Measurements from ENCODE around the gene KCNH1.

Gene KCNH1

DNA sequence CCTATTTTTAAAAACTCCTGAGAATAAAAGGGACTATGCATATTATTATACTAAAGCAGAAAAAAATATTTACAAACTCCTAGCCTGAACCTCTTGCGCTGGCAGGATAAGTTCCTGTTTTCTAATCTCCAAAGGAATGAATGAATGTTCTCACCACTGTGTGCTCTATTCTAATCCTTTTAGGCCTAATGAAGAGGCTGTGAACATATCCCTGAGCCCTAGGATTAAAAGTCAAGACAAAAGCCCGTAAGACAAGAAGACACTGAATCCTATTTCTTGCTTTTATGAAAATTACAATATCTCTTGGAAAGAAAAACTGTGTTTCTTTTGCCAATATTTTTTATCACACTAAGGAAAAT, 487.7 kb downstream of the KCNH1 start:
- no peak for DNase-seq (ENCODE audit: low spot score)

DNA sequence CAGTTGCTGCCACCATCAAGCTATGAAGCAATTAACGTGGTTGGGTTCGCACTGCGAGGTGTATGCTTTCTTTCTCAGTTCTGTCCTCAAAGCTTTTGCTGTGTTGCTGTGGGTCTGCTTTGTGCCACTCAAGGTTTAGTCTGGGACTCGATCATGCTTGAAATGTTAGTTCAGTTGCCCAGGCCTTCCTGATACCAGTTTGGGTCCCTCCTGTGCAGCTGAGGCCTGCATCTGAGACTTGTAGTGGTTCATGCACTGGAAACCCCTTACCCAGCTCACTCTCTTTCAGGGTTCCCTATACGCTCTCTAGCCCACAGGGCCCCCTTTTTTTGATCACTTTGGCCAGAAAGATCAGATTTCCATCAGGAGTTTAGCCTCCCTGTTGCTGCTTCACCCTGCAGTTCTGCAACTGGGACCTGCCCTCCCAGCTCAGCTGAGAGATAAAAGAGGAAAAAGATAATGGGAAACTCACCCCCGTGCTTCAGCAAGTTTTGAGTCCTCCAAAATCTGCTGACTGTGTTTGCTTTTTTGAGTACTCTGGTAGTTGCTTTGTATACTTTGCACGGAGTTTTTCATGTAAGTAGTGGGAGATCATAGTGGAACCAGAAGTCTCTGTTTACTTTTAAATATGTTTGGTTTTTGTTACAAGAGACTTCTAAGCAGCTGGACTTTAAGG, 488.2 kb downstream of the KCNH1 start:
- DNase-seq (ENCODE audit: low spot score): no peak

DNA sequence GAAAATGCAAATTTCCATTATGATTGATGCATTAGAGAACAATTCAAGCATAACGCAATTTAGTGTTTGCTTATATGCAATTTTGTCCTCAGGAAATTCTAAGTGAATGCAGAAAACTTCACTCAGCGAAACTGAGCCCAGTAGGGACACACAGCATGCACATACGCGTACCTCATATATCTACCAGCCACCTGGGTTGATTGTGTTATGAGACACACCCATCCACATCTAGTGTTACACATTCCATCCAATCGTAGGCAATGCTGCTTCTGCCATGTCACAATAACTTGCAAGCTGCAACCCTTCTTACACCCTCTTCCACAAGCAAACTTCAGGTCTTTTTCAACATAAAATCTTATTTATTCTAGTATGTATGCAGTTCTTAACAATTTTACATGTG, 492.4 kb downstream of the KCNH1 start:
- DNase-seq (ENCODE audit: low spot score): no peak

GRCh38 chr1:210635108-210635507, 498.8 kb downstream of the KCNH1 start:
- DNase-seq (ENCODE audit: low spot score): no peak

DNA sequence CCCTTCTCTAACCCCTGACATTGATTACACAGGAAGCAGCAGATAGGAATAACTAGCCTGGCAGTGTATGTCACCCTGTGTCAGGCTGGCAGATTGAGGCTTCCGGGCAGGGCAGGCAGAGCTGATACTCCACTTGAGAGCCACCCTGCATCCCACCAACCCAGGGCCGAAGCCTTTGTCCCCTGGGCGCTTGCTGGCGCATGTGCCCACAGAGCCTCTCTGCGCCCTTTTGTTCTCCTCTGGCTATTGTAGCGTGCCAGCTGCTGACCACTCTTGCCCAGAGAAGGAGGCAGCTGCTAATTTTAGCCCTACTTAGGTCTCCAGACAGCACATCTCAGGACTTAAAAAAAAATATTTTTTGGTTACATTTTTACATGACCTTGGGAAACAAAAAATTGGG, 500.3 kb downstream of the KCNH1 start:
- DNase-seq (ENCODE audit: low spot score): no peak

GRCh38 chr1:210633140-210633539, 500.8 kb downstream of the KCNH1 start:
- no peak for DNase-seq (ENCODE audit: low spot score)

DNA sequence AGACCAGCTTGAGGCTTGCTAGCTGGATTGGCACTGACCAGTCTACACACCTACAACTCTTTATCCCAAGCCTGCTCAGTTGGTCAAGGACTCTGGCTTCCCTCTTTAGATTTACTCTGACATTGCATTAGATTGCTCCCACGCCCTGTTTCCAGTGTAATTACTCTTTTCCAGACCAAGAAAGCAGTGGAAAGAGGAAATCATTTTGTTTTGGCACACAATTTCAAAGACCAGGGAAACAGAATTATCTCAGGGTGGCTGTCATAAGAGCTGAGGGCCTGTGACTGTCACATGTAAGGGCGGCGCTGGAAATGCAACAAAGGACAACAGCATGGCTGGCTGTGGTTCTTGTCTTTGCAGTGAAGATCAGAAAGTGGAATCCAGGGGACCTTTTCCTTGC, 502.5 kb downstream of the KCNH1 start:
- DNase-seq (ENCODE audit: low spot score): no peak

GRCh38 chr1:210629276-210629675, 504.7 kb downstream of the KCNH1 start:
- no peak for DNase-seq (ENCODE audit: low spot score)

DNA sequence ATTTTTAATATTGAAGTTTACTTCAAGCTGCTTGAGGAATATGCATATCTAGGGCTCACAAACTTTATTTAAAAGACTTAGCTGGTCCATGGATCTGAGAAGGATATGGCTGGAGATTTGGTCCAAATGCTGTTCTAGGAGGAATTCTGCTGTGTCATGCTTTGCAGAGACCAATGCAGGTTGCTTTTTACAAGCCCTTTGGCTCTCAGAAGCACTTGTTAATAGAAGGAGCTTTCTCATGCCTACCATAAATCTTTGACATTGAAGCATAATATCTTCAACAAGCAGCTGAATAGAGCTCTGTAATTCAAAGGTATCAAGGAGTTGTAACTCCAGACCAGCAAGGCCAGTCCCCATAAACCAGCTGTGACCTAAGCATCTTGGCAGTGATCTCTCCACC, 506.2 kb downstream of the KCNH1 start:
- DNase-seq (ENCODE audit: low spot score): no peak
